T-helper 2 cell (primary cell): ENCODE measurements around the gene SLX4IP.

ENCODE experiments used
- DNase-seq, 5 experiments: peaks; one replicate each; pipeline versions ENCODE4 v3.0.0 to v3.0.0-alpha.2; 2012 to 2022

Gene SLX4IP

DNA sequence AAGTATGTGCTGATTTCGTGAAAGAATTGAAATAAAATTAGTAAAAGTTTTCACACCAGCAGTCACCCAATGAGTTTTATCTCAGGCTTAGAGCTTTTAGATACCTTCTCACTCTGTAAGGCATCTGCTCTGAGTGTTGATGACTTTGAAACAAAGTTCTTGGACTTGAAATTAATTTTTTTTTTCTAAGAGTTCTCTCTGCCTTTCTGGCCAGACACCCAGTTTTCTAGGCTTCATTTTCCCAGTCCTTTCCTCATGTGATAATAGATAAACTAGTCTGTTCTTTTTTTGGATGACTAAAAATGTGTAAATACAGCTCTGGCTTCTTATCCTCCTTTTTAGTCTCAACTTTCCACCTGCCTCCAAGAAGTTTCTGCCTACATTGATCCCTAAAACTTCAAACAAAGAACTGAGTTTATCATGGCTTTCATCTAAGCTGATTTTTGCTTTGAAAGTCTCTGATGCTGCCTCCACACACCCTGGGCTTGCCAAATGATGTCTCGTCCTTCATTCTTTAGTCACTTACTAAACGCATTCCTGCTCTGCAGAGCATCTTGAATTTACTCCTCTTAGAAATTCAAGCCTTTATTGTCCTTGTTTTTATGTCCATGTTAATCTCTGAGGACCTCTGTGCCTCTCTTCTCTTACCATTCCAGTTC lies 32.7 kb downstream of the SLX4IP start:
- no peak for DNase-seq

DNA sequence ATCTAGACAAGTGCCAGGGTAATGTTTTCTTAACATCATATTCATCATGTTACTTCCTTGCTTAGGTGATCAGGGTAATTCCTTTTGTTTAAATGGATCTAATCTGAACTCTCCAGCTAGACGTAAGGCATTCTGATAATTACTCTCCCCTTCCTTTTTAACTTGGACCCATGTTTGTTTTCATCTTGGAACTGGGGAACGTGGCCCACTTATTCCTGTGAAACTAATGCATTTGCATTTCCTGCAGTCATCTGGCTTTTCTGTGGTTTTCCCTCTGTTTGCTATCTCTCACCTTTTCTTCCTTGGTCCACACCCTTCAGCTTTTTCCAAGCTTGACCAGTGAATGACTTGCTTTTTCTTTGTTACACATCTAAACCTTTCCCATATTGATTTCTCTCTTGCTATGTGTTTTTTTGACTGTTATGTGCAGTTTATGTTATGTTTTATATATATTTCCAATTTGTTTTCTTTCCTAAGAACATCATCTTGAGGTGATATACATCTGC lies 33.3 kb downstream of the SLX4IP start:
- DNase-seq = no peak

DNA sequence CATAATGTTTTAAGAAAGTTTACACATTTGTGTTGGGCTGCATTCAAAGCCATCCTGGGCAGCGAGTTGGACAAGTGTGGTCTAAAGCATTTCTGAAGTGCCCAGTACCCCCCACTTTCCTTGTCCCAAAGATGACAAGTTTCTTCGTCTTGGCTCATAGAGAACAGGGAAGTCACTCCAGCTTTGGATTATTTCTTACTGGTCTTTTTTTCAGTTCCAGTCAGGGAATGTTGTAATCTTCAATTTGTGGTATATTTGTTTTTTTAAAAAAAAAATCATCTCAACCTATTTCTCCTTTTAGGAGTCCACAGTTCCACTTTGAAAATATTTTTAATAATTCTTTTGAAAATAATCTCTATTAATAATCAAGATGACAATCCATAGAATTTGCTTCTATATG lies 34.0 kb downstream of the SLX4IP start:
- DNase-seq = no peak

DNA sequence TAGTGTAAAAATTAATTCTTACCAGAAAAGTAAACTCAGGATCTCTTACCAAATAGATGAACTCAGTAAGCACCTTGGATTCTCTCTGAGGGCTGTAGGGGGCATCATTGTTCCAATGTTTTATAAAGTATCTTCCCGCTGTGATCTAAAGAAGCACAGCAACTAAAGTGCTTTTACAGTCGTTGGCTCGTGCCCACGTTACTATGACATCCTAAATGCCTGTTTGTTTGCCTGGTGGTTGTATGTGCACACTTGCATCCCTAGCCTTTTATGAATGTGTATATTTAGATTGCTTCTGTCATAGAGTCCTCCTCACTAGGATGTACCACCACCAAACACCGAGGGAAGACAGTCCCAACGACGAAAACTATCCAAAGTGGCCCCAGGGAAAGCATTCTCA lies 34.5 kb downstream of the SLX4IP start:
- peak in 1 of 5 experiments; percentile 76 for DNase-seq

DNA sequence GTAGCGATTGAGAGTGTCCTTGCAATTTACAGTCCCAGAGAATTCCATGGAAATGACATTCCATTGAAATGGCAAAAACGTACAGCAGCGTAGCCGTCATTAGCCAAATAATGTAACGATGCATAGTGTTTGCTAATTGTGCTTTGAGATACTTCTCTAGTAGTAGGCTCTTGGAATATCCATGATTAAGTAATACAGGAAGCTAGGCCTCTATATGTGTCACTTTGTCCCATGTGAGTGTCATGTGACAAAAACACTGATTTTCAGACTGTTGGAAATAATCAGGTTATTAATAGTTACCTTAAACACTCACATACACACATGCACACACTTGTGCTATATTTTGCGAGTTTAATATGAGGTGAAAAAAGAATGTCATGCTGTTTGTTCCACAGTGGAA lies 35.2 kb downstream of the SLX4IP start:
- DNase-seq = no peak

DNA sequence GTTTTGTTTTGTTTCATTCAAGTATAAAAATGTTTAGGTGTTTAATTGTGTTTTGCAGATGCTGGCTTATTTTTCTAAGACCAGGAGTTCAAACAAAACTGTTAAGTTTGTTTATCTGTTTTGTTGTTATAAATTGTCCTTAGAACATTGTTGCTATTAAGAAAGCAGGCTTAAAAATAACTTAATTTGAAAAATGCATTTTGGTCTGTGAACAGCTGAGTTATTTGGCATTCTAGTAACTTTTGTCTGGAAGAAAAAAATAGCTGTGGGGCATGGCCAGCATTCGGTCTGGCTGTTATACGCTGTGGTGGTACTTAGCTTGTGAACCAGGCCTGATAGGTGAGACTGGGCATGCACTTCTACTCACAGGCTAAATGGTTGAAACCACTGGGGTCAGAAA lies 37.8 kb downstream of the SLX4IP start:
- DNase-seq = no peak

DNA sequence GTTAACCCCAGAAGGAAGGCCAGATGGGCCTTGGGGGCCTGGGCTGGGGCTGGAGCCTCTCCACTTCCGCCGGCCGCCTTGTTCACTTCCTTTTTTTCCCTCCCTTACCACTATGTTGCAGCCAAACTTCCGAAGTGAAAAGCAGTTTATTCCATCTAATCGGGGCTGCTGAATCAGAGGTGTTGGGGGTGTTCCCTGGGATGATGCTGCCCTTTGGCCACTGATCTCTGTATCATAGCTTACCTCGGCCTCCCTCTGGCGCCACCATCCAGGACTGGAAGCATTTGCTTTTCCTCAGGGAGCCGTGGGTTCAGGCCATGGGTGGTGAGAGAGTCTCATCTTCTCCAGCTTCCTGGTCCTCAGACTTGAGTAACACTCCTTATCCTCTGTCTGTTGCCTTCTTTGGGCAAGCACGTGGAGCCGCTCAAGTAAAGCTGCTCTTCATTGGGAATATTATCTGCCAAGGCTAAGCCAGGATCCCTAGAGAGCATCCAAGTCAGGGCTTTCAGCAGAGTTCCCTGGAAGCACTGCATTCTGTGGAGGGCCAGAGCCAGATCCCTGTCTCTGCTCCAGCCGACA lies 39.6 kb downstream of the SLX4IP start:
- no peak for DNase-seq

DNA sequence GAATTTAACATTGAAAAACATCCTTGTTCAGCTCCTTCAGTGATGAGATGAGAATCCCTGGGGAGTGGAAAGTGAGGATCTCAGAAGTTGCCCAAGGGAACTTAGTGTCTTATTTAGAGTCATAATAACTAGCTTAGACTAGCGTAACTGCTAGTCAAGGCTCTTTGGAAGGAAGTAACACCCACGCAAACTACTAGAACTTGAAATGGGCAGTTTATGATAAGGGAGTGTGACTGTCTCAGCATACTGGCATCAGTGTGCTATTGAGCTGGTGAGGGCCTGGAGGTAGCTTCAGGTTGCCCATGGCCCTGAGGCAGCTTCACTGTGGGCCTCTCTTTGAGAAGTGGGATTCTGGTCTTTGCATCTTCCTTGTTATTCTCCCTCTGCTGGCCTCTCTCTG lies 40.1 kb downstream of the SLX4IP start:
- peak in 1 of 5 experiments; percentile 38 for DNase-seq

DNA sequence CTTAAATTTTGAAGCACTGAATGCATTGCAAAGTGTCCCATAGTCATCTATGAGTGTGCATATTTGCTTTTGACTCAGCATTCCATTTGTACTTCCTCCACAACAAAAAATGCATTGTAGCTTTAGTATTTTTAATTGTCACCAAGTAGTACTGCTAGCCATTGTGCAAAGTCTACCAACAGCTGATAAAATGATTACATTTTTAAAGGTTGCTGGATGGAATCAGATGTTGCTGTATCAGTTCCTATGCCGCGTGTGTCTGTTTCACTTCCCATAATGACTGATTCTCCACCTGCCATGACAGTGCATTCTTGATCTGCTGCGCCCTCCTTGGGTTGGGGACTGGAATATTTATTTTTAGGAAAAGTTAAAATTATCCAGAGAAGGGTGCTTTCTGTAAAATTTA lies 41.2 kb downstream of the SLX4IP start:
- peak in 1 of 5 experiments; percentile 65 for DNase-seq

DNA sequence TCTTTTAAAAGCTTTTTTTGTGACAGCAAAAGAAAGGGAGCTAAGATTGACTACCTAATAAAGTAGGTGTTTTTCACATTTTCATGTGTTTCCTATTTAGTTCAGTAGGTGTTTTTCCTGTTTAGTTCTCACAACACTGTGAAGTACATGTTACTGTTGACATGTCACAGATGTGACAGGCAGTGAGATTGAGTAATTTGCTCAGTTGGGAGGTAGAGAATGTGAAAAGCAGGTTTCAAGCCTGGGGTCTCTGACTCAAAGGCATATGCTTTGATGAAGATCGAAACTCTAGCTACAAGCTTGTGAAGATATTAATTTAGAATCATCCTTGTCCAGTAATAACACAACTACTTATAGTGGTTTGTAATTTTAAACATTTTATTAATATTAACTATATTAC lies 43.1 kb downstream of the SLX4IP start:
- peak in 1 of 5 experiments; percentile 44 for DNase-seq

DNA sequence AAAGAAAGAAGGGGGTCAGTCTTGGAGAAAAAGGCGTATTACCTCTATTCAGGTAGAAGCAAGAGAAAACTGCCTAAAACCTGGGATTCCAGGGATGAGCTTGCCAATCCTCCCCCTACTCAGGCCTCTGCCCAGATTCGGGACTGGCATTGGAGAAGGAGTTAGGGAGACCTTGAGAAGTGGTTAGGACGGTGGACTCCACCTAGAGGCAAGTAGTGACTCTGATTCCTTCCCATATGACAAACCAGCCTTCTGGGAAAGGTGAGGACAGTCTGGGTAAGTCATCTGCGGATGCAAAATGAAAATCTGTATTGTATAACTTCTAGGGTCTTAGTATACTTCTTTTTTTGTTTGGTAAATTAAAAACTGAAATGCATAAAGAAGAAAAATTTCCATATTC lies 43.8 kb downstream of the SLX4IP start:
- no peak for DNase-seq

DNA sequence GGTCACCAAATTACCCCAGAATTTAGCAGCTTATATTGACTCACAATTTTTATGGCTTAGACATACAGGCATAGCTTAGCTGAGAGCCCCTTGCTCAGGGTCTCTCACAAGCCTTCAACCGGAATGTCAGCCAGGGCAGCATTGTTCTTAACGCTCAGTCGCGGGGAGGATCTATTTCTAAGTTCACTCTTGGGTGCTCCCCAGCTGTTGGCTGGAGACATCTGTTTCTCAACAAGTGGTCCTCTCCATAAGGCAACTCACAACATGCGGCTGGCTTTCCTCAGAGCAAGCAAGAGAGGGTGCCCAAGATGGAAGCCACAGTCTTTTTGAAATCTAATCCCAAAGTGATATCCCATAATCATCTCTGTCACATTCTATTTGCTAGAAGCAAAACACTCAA lies 46.6 kb downstream of the SLX4IP start:
- DNase-seq = no peak

DNA sequence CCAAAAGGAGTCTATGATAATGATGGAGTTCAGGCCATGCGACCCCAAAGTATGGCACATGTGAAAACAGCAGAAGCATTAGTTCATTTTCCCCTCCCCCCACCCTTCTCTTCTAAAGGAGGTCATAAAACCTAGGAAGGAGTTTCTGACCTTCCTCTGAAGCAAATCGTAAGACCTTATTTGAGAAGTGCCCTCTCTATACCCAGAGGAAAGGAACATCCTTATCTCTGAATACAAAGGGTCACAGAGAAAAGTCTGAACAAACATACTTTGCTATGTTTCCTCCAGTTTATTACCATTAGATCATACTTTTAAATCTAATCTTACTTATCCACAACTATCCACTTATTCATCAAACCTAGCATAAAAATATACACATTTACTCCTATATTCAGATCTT lies 48.6 kb downstream of the SLX4IP start:
- no peak for DNase-seq

DNA sequence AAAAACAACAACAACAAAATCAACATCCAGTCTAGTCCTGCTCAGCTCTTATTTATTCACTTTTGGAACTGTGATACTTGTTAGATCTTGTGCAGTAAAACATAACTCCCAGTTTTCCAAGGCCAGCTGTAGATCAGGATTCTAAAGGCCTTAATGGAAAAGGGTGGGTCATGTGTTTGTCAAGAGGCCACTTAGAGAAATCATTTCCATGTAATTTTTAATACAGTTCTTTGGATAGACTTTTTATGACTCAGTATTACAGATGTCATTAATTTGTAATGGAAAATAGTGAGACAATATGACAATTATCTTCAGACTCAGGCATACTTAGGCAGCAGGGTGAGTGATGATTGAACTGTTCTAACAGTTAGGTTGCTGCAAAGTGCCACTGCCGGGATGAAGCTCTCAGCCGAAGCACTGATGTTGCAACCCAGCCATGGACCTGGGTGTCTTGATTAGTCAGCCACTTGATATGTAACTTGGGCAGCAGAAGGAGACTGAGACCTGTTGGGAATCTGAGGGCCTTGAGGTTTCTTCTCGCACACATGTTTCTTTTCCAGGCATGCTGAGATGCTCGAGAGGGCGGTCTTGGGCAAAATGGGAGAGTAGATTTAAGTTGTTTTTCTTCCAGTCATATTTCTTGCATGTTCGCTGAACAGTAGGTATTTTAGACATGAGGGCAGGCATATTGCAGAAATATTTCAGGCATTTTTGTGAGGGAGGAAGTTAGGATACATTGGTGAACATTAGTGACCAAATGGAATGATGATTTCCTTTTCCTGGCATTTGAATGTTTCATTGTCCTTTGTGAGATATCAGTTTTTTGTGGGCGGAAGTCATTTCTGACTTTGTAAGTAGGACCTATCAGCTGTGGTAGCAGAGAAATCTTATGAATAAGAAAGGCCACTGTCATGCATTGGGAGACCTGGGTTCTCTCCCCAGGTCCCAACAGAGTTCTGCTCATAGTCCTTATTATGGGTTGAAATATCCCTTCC lies 52.3 kb downstream of the SLX4IP start:
- DNase-seq = no peak

DNA sequence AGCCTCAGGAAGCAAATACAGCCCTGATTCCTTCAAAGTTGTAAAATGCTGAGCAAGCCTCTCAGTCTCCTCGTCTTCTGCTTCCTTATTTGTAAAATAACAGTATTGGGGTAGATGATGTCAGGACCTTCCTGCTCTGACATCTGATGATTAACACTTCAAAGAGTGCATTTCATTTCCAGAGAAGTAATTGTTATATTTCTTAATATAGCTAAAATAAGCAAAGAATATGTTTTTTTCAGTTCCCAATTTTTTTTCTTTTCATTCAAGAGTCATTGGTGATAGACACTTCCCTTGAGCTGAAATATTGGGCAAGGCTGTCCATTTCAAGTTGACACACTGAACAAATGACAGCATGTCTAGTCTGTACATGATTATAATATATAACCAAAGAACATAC lies 53.4 kb downstream of the SLX4IP start:
- no peak for DNase-seq

DNA sequence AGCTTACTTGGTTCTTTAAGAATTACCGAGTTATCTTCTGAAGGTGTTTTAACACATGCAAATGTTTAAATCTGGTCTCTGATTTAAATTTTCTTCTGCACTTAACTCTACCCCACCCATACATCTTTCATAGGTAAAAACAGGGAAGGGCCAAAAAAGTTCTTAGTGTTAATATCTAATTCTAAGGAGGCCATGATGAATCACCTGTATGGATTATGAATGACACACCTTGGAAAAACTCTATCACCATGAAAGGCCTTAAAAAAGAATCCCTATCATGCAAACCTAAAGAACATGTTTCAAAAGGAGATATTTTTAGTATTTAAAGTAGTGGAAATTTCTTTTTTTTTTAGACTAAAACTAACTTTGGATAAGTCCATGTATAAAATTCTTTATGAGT lies 54.7 kb downstream of the SLX4IP start:
- no peak for DNase-seq

DNA sequence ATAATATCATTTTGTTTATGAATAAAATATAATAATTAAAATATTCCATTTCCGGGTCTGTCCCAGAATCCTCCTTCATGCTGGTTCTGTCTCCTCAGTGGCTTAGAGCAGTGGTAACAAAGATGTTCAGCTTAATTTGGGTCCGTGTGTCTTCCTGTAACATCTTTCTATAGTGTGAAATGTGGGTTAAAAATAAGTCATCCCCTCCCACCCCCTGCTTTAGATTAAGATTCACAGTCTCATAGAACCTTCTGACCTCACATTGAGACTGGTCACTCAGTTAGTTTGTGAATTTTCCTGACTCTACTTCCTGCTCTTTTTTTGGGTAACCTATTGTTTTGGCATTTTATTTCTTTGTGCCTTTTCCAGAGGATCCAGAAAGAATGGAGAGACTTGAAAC lies 55.2 kb downstream of the SLX4IP start:
- no peak for DNase-seq

DNA sequence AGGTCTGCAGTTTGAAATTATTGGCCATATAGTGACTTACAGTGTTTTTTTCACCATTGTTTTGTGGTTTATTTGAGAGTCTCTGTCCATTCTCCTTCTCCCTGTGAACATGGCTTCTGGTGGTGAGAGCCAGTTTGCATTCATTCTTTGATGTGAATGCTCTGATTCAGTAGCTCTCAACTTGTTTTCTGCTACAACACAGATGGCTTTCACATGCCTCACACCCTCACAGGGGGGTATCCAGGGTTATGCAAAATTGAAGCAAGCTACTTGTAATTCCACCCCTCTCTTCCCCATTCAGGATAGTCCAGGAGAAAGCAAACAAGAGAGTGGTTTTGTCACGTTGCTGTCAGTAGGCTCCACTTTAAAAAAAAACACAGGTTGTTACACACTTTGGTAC lies 55.6 kb downstream of the SLX4IP start:
- no peak for DNase-seq

DNA sequence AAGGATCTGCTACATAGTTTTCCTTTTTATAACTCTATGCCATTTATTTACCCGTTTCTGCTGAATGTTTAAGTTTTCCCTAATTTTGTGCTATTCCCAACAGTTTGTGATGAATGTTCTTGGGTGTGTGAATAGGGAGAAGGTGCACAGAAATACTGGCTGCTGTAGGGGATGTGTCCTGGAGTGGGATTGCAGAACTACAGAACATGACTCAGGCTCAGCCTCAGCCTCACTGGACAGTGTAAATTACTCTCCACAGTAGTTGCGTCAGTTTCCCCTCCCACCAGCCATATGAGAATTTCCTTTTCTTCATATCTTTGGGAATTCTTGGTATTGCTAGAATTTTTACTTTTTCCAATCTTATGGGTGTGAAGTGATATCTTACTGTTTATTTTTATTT lies 57.0 kb downstream of the SLX4IP start:
- DNase-seq = no peak

DNA sequence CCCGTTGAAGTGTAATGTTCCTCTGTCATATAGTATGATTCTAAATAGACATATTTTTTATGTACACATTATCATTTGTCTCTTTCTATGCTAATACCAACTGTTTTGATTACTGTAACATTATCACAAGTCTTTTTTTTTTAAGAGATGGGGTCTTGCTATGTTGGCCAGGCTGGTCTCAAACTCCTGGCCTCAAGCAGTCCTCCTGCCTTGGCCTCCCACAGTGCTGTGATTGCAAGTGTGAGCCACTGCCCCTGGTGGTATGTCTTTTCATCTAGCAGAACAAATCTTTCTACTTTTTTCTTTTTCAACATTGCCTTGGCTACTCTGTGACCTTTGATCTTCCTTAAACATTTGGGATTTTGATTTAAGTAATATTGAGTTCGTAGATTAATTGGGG lies 57.7 kb downstream of the SLX4IP start:
- DNase-seq = peak in 1 of 5 experiments; percentile 14

DNA sequence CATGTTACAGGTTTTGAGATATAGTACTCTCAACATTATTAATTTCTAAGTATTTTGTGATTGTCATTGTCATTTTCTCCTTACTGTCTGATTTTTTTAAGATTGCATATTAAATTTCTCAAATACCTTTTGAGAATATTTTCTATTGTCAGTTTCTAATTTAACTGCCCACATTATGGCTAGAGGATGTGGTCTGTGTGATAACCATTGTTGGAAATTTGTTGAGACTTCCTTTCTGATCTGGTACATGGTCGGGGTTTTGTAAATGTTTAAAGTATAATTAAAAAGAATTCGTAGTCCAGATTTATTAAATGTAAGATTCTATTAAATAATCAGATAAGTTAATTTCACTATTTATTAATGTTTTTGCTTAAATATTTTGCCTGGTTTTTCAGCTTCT lies 60.1 kb downstream of the SLX4IP start:
- peak in 1 of 5 experiments; percentile 37 for DNase-seq

DNA sequence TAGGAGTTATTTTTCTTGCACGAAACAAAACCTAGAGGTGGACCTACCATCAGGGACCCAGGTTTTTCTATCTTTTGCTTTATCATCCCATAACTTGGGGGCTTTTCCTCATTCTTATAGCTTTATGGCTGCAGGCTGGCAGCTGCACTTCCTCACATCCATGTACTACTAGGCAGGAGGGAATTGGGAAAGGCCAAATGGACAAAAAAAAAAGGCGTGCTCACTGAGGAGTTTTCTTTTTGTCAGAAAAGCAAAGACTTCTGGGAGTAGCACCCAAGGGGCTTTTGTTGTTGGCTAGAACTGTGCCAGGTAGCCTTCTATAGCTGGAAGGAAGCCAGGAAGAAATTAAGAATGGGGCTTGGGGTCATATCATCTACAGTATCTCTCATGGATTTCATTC lies 61.4 kb downstream of the SLX4IP start:
- DNase-seq = no peak

DNA sequence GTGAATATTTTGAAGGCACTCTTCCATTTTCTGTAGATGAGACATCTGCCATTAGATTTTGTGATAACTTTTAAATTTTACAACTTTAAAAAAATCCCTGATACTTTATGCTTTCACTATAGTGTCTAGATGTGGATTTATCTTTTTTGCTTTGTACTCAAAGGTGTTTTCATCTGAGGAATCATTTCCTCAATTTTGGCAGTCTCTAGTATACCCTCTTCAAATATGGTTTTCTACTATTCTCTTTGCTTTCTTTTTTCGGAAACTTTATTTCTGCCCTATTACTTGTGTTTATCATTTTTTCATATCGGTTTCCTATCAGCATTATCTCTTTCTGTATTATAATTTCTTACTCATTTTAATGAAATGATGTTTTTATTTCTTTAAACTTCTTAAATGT lies 62.2 kb downstream of the SLX4IP start:
- DNase-seq = no peak

DNA sequence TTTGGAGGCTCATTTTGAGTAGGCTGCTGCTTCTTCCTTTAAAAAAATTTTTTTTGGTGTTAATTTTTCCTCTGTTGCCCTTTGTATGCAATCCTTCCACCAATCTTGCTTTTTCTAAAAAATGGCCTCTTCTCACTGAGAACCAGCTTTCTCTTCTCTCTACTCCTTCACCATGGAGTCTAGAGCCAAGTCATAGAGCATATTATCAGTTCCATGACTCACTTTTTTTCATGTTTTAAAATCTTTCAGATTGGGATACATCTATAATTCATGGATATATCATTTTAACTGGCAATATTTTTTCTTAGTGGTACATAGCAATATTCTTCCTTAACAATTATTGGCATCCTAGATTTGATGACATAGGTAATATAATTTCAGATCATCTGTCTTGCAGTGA lies 62.7 kb downstream of the SLX4IP start:
- no peak for DNase-seq
